ENCODE measurements around the gene ADAMTS3. TPM values are rescaled to one million over a fixed set of nuclear protein-coding genes. Genes with fewer than 3 reads are reported as not detected.

ADAMTS3 gene
- total RNA-seq, 1 donor from 2014 or later = 7.4 TPM

DNA sequence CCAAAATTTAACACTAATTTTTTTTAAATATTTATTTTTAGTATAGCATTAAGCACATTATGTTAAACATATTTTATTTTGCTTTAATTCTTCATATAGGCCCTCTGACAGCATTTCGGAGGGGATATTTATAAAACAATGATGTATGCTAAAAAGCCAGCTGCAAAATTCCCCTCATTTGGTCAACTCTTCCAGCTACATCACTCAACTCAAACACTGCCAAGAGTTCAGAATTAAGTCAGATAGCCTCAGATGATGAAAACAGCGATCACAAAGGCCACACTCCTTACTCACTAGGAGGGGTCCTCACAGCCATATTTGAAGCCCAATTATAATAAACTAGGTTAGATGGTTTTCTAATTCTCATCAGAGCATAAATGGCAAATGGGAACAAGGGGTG, 146.6 kb downstream of the ADAMTS3 start:
- no peaks in the 10 kb centered on the region for H3K27me3 Mint-ChIP-seq (ENCODE audit: unreplicated experiment)
- no peak for DNase-seq (ENCODE audit: low spot score)
- H3K36me3 Mint-ChIP-seq (ENCODE audit: low read depth, unreplicated experiment) = no peaks in the 10 kb centered on the region
- H3K9me3 Mint-ChIP-seq (ENCODE audit: unreplicated experiment) = no peaks in the 10 kb centered on the region
- peaks cover 15% of the 10 kb centered on the region for H3K4me1 Mint-ChIP-seq (ENCODE audit: unreplicated experiment)
- TF ChIP-seq, protein P1, sequence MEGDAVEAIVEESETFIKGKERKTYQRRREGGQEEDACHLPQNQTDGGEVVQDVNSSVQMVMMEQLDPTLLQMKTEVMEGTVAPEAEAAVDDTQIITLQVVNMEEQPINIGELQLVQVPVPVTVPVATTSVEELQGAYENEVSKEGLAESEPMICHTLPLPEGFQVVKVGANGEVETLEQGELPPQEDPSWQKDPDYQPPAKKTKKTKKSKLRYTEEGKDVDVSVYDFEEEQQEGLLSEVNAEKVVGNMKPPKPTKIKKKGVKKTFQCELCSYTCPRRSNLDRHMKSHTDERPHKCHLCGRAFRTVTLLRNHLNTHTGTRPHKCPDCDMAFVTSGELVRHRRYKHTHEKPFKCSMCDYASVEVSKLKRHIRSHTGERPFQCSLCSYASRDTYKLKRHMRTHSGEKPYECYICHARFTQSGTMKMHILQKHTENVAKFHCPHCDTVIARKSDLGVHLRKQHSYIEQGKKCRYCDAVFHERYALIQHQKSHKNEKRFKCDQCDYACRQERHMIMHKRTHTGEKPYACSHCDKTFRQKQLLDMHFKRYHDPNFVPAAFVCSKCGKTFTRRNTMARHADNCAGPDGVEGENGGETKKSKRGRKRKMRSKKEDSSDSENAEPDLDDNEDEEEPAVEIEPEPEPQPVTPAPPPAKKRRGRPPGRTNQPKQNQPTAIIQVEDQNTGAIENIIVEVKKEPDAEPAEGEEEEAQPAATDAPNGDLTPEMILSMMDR (IDR thresholded peaks at IDR 0.05; ENCODE audit: unreplicated experiment) = no peak
- no peak overlapping the region for H3K27ac Mint-ChIP-seq (ENCODE audit: unreplicated experiment)
- no peak overlapping the region for H3K4me3 Mint-ChIP-seq (ENCODE audit: unreplicated experiment)

DNA sequence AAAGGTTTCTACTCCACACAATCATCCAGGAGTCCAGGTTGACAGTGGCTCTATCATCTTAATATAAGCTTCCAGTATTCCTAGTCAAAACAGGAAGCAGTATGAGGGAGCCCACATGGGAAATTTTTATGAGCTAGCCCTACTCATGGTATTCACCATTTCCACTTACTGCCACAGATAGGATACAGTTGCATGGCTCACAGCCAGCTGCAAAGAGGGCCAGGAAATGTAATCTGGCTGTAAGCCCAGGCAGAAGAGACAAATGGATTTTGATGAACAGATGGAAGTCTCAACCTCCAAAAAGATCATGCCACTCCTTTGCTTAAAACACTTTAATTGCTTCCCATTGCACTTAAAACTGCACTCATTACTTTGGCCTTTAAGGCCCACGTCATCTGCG, 150.6 kb downstream of the ADAMTS3 start:
- H3K9me3 Mint-ChIP-seq (ENCODE audit: unreplicated experiment) = no peaks in the 10 kb centered on the region
- no peaks in the 10 kb centered on the region for H3K27me3 Mint-ChIP-seq (ENCODE audit: unreplicated experiment)
- H3K4me3 Mint-ChIP-seq (ENCODE audit: unreplicated experiment) = no peak overlapping the region
- no peaks in the 10 kb centered on the region for H3K36me3 Mint-ChIP-seq (ENCODE audit: low read depth, unreplicated experiment)
- peak overlapping the region; percentile 55 for H3K27ac Mint-ChIP-seq (ENCODE audit: unreplicated experiment)
- peaks cover 18% of the 10 kb centered on the region for H3K4me1 Mint-ChIP-seq (ENCODE audit: unreplicated experiment)
- DNase-seq (ENCODE audit: low spot score) = no peak
- TF ChIP-seq, protein P1 (IDR thresholded peaks at IDR 0.05; ENCODE audit: unreplicated experiment) = no peak

DNA sequence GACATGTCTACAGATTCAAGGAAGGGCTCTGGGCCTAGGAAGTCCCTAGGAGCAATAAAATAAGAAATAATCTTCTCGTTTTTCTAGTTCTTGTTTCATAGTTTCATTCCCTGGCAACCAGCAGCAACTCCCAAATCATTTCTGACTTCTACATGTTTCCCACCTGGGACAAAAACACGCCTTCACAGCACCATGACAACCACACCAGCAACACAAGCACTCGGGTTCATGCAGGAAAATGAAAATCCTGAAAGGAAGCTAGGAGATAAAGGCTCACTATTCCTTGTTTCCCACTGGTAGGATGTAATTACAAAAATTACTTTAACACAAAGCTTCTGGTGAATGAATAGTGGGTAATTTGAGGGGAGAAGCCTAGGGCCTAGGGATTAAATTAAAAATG, 158.9 kb downstream of the ADAMTS3 start:
- TF ChIP-seq, protein P1 (IDR thresholded peaks at IDR 0.05; ENCODE audit: unreplicated experiment) = no peak
- Mint-ChIP-seq H3K9me3 (ENCODE audit: unreplicated experiment) (no peaks in the 10 kb centered on the region), H3K4me3 (ENCODE audit: unreplicated experiment) (no peak overlapping the region), H3K27ac (ENCODE audit: unreplicated experiment) (peak overlapping the region; percentile 98), H3K36me3 (ENCODE audit: low read depth, unreplicated experiment) (no peaks in the 10 kb centered on the region), H3K4me1 (ENCODE audit: unreplicated experiment) (peaks cover 15% of the 10 kb centered on the region), H3K27me3 (ENCODE audit: unreplicated experiment) (peaks cover 3% of the 10 kb centered on the region)
- DNase-seq (ENCODE audit: low spot score) = peak; percentile 21

DNA sequence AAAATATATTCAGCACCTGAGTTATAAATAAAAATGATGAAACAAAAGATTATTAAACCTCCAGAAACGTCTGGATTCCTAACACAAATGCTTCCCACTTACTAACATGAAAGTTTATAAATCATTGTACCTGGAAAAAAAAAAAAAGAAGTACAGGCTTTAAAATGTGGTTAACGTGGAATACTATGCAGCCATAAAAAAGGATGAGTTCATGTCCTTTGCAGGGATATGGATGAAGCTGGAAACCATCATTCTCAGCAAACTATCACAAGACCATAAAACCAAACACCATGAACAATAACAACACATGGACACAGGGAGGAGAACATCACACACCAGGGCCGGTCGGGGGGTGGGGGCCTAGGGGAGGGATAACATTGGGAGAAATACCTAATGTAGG, 160.5 kb downstream of the ADAMTS3 start:
- no peak overlapping the region for H3K4me3 Mint-ChIP-seq (ENCODE audit: unreplicated experiment)
- no peaks in the 10 kb centered on the region for H3K36me3 Mint-ChIP-seq (ENCODE audit: low read depth, unreplicated experiment)
- no peak for DNase-seq (ENCODE audit: low spot score)
- TF ChIP-seq, protein P1 (IDR thresholded peaks at IDR 0.05; ENCODE audit: unreplicated experiment) = no peak
- H3K4me1 Mint-ChIP-seq (ENCODE audit: unreplicated experiment) = peaks cover 15% of the 10 kb centered on the region
- no peak overlapping the region for H3K27ac Mint-ChIP-seq (ENCODE audit: unreplicated experiment)
- no peaks in the 10 kb centered on the region for H3K9me3 Mint-ChIP-seq (ENCODE audit: unreplicated experiment)
- H3K27me3 Mint-ChIP-seq (ENCODE audit: unreplicated experiment) = peaks cover 3% of the 10 kb centered on the region

DNA sequence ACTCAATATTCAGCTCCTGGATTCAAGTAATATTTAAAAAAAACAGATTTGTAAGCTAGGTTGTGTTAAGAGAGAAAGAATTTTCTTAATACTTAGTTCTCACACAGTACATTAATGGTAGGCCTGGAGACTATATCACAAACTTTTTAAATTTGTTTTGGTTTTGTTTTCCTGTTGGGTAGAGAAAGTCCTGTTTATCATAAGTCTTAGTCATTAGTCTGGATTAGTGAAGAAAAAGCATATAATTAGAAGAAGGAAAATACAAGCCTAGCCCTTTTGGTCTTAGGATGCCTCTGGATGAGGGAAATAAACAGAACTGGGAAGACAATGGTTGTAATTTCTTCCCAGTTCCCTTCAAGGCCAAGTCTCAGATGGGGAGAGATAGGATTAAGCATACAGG, 163.6 kb downstream of the ADAMTS3 start:
- Mint-ChIP-seq H3K4me1 (ENCODE audit: unreplicated experiment) (peaks cover 15% of the 10 kb centered on the region), H3K36me3 (ENCODE audit: low read depth, unreplicated experiment) (no peaks in the 10 kb centered on the region), H3K4me3 (ENCODE audit: unreplicated experiment) (no peak overlapping the region), H3K27ac (ENCODE audit: unreplicated experiment) (peak overlapping the region; percentile 14), H3K9me3 (ENCODE audit: unreplicated experiment) (no peaks in the 10 kb centered on the region), H3K27me3 (ENCODE audit: unreplicated experiment) (peaks cover 3% of the 10 kb centered on the region)
- TF ChIP-seq, protein P1 (IDR thresholded peaks at IDR 0.05; ENCODE audit: unreplicated experiment) = no peak
- DNase-seq (ENCODE audit: low spot score) = no peak
